ENCODE measurements around the gene UTP25. TPM values are rescaled to one million over a fixed set of nuclear protein-coding genes. Genes with fewer than 3 reads are reported as not detected.
"Not testable (repeated sequence)": the region's sequence is repeated elsewhere in the genome, so short reads cannot be mapped to it uniquely, and the experiment has no call there.

The UTP25 gene
- total RNA-seq, 2 donors from 2014 or later, result 5.2 to 6.4 TPM

DNA sequence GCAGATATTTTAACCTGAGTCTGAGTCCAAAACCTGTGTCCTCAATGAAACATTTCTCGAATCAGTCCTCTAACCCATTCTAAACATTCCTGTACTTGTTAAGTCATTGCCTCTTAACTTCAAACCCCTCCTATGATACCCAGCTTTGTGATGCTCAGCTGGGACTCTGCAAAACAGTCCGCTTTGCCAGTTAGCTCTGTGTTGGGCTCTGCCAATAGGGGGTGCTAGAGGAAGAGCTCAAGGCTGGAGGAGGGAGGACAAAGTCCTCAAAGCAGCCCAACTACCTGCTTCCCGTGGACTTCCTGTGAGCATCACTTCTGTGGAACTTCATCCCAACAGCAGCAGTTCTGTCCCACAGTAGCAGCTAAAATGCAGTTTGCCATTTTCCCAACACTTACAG, 72.2 kb downstream of the UTP25 start:
- Histone ChIP-seq H3K27ac (no peak overlapping the region), H3K27me3 (no peaks in the 10 kb centered on the region), H3K4me3 (no peak overlapping the region), H3K36me3 (no peaks in the 10 kb centered on the region), H3K9me3 (no peaks in the 10 kb centered on the region), H3K4me1 (no peaks in the 10 kb centered on the region), H3K9ac (ENCODE audit: low read depth in 2 of 2, low read length in 2 of 2) (no peak overlapping the region)
- TF ChIP-seq, protein P1, sequence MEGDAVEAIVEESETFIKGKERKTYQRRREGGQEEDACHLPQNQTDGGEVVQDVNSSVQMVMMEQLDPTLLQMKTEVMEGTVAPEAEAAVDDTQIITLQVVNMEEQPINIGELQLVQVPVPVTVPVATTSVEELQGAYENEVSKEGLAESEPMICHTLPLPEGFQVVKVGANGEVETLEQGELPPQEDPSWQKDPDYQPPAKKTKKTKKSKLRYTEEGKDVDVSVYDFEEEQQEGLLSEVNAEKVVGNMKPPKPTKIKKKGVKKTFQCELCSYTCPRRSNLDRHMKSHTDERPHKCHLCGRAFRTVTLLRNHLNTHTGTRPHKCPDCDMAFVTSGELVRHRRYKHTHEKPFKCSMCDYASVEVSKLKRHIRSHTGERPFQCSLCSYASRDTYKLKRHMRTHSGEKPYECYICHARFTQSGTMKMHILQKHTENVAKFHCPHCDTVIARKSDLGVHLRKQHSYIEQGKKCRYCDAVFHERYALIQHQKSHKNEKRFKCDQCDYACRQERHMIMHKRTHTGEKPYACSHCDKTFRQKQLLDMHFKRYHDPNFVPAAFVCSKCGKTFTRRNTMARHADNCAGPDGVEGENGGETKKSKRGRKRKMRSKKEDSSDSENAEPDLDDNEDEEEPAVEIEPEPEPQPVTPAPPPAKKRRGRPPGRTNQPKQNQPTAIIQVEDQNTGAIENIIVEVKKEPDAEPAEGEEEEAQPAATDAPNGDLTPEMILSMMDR (IDR thresholded peaks at IDR 0.05), result no peak
- intact Hi-C loops (cut with DNase I), result no loop called here
- DNase-seq, result peak; percentile 25

GRCh38 chr1:209900734-209901133, 73.0 kb downstream of the UTP25 start:
- Histone ChIP-seq H3K27me3 (no peaks in the 10 kb centered on the region), H3K9ac (ENCODE audit: low read depth in 2 of 2, low read length in 2 of 2) (no peak overlapping the region), H3K36me3 (no peaks in the 10 kb centered on the region), H3K9me3 (no peaks in the 10 kb centered on the region), H3K4me3 (no peak overlapping the region), H3K4me1 (no peaks in the 10 kb centered on the region), H3K27ac (no peak overlapping the region)
- intact Hi-C loops (cut with DNase I), result no loop called here
- DNase-seq, result no peak
- TF ChIP-seq, protein P1 (IDR thresholded peaks at IDR 0.05), result no peak

GRCh38 chr1:209901211-209901610, 73.4 kb downstream of the UTP25 start:
- intact Hi-C loops (cut with DNase I), result no loop called here
- Histone ChIP-seq H3K27me3 (no peaks in the 10 kb centered on the region), H3K9ac (ENCODE audit: low read depth in 2 of 2, low read length in 2 of 2) (no peak overlapping the region), H3K27ac (no peak overlapping the region), H3K4me3 (no peak overlapping the region), H3K9me3 (no peaks in the 10 kb centered on the region), H3K36me3 (no peaks in the 10 kb centered on the region), H3K4me1 (no peaks in the 10 kb centered on the region)
- TF ChIP-seq, protein P1 (IDR thresholded peaks at IDR 0.05), result no peak
- DNase-seq, result no peak

DNA sequence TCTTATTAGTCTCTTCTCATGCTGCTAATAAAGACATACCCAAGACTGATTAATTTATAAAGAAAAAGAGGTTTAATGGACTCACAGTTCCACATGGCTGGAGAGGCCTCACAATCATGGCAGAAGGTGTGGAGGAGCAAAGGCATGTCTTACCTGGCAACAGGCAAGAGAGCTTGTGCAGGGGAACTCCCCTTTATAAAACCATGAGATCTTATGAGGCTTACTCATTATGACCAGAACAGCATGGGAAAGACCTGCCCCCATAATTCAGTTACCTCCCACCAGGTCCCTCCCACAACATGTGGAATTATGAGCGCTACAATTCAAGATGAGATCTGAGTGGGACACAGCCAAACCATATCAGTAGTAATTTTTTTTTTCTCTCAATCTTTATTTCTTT, 77.0 kb downstream of the UTP25 start:
- H3K27me3 ChIP-seq; H3K4me1 ChIP-seq; H3K9ac ChIP-seq (ENCODE audit: low read depth in 2 of 2, low read length in 2 of 2); H3K9me3 ChIP-seq; H3K27ac ChIP-seq; DNase-seq; H3K36me3 ChIP-seq; intact Hi-C loops (cut with DNase I); H3K4me3 ChIP-seq: not testable (repeated sequence)

Other genes with a start within 250 kb of the UTP25 start
- gene CAMK1G, start 244.3 kb upstream of the UTP25 start, total RNA-seq, result under 1 TPM in 1 of 2 donors, not detected in 1; 0.21 TPM
- 100 to 1,000 TPM in 1 of 2 donors, 10 to 100 TPM in 1; 92.5 to 110 TPM for gene LAMB3, start 175.5 kb upstream of the UTP25 start, total RNA-seq
- 10 to 100 TPM; 24.3 to 24.7 TPM for gene G0S2, start 152.6 kb upstream of the UTP25 start, total RNA-seq
- gene HSD11B1, start 123.1 kb upstream of the UTP25 start, total RNA-seq, result under 1 TPM; 0.48 to 0.59 TPM
- 1 to 10 TPM; 2.0 to 3.2 TPM for gene TRAF3IP3, start 71.9 kb upstream of the UTP25 start, total RNA-seq
- gene C1orf74, start 43.4 kb upstream of the UTP25 start, total RNA-seq, result 1 to 10 TPM; 2.2 to 2.9 TPM
- 100 to 1,000 TPM in 1 of 2 donors, 10 to 100 TPM in 1; 87.5 to 133 TPM for gene IRF6, start 21.8 kb upstream of the UTP25 start, total RNA-seq
- gene SYT14, start 110.2 kb downstream of the UTP25 start, total RNA-seq, result under 1 TPM; 0.03 to 0.07 TPM

Measured in colonic mucosa (tissue), 4 donors.